Caco-2 (cell line): ENCODE results near the gene TTC24. TPM values are rescaled to one million over a fixed set of nuclear protein-coding genes. Genes with fewer than 3 reads are reported as not detected.

ENCODE experiments used
- BruUV-seq: library from RNA; stranded (reverse); fragments of 400-500 nt; replicated peaks from 2 replicates; lab custom pipeline; 2021; lab: Mats Ljungman, UMichigan
- CTCF ChIA-PET: fragments of 300-600 bp; sonication (Branson Sonifier 250); formaldehyde crosslinking; loops from one replicate; lab custom pipeline; 2022; ENCODE audit warnings: antibody characterized with exemption; lab: Charles Lee
- POLR2A ChIA-PET: fragments of 300-600 bp; sonication (Branson Sonifier 250); formaldehyde crosslinking; loops from one replicate; lab custom pipeline; 2022; ENCODE audit warnings: antibody characterized with exemption; lab: Charles Lee
- DNase-seq, 2 experiments: peaks; one replicate each; pipeline versions ENCODE4 v3.0.0 to v3.0.0-alpha.2; 2020 to 2022
- H3K27me3 ChIP-seq: replicated peaks from 2 replicates; pipeline ENCODE4 v1.6.0; 2011; ENCODE audit warnings: low read length; ENCODE audit not compliant: control insufficient read depth, insufficient read depth
- H3K36me3 ChIP-seq: 2 replicates; pipeline ENCODE4 v1.5.1; 2011; ENCODE audit warnings: low read length; ENCODE audit not compliant: control insufficient read depth, insufficient read depth
- H3K4me1 ChIP-seq: fragments of 250-450 bp; sonication (Bioruptor Pico); 2 replicates; pipeline ENCODE4 v1.5.1; 2020; ENCODE audit warnings: mild to moderate bottlenecking
- H3K4me3 ChIP-seq: 2 replicates; pipeline ENCODE4 v1.5.1; 2011; ENCODE audit warnings: low read depth, mild to moderate bottlenecking, control low read depth, low read length
- H3K9me3 ChIP-seq: fragments of 250-450 bp; sonication (Bioruptor Pico); 2 replicates; pipeline ENCODE4 v1.5.1; 2020; ENCODE audit warnings: mild to moderate bottlenecking, moderate library complexity
- H3K27ac Mint-ChIP-seq: one replicate; pipeline ENCODE4 v1.8.0; 2022; ENCODE audit warnings: mixed read lengths; ENCODE audit not compliant: unreplicated experiment
- H3K27me3 Mint-ChIP-seq: one replicate; pipeline ENCODE4 v1.8.0; 2022; ENCODE audit warnings: mixed read lengths; ENCODE audit not compliant: insufficient read depth, unreplicated experiment
- H3K36me3 Mint-ChIP-seq: one replicate; pipeline ENCODE4 v1.8.0; 2022; ENCODE audit warnings: mild to moderate bottlenecking, mixed read lengths; ENCODE audit not compliant: insufficient read depth, unreplicated experiment
- H3K4me1 Mint-ChIP-seq: one replicate; pipeline ENCODE4 v1.8.0; 2022; ENCODE audit warnings: low read depth, mixed read lengths; ENCODE audit not compliant: unreplicated experiment
- H3K4me3 Mint-ChIP-seq: one replicate; pipeline ENCODE4 v1.8.0; 2022; ENCODE audit warnings: mild to moderate bottlenecking, moderate library complexity, mixed read lengths; ENCODE audit not compliant: unreplicated experiment
- H3K9me3 Mint-ChIP-seq: one replicate; pipeline ENCODE4 v1.8.0; 2022; ENCODE audit warnings: mixed read lengths; ENCODE audit not compliant: unreplicated experiment
- intact Hi-C: fragments of 100-400 bp; cut with micrococcal nuclease; formaldehyde crosslinking; loops from one replicate; pipeline ENCODE4 v1.10.0; 2022; ENCODE audit not compliant: unreplicated experiment
- total RNA-seq: library from RNA; stranded (reverse); gene quantifications from 2 replicates; pipeline ENCODE4 v1.2.3, GENCODE V29; 2022
- TF ChIP-seq, protein P1 (sequence below), 2 experiments: fragments of 200-600 bp in 1 of 2; IDR thresholded peaks; 1 replicate in 1 of 2; 2 replicates in 1 of 2; pipeline versions ENCODE4 v1.5.1 to v1.8.0; 2011 to 2022; ENCODE audit warnings: antibody characterized with exemption in 1 of 2, control low read depth in 1 of 2, inconsistent platforms in 1 of 2, low read depth in 1 of 2, low read length in 1 of 2, mild to moderate bottlenecking in 1 of 2, moderate library complexity in 1 of 2; ENCODE audit not compliant: insufficient read depth in 1 of 2, severe bottlenecking in 1 of 2, unreplicated experiment in 1 of 2

TTC24 gene
- total RNA-seq, 1 experiment from 2014 or later, result not detected

DNA sequence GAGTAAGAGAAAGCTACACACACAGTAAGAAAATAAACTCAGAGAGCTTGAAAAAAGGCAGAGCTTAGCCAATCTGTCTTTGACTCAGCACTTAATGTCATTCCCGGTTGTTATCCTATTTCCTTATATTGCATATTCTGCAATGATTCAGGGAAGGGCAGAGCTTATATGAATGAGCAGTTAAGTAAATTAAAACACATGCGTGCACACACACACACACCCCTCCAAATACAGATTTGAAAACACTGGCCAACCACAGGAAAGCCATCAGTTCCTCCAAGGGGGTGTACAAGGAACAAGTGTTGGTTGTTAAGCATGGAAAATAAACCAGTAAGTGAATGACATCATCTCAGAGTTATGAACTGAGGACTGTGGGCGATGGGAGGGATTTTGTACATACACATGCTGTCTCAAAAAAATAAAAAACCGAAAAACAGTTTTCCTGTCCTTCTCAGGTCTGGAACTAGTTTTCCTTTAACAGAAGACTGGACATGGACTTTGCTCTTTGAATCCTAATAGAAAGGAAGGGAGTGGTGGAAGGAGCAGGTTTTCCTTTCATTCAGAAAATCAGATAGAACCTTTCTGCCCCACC lies 8.2 kb upstream of the TTC24 start:
- peaks cover 15% of the 10 kb centered on the region; the same call in 1 of the 2 replicates for H3K4me1 ChIP-seq
- H3K9me3 Mint-ChIP-seq, result no peaks in the 10 kb centered on the region
- H3K9me3 ChIP-seq, result no peaks in the 10 kb centered on the region
- H3K36me3 Mint-ChIP-seq, result peaks cover 26% of the 10 kb centered on the region
- H3K27me3 ChIP-seq, result no peaks in the 10 kb centered on the region
- H3K36me3 ChIP-seq, result no peaks in the 10 kb centered on the region
- DNase-seq, result no peak
- POLR2A ChIA-PET, result no interaction called here
- H3K27me3 Mint-ChIP-seq, result no peaks in the 10 kb centered on the region
- CTCF ChIA-PET, result interaction anchor here (1.2 to 1.3 kb wide), 2 partner anchors 70 to 114 kb away, joined by 3 read pairs; no protein-coding TSS in a partner anchor
- no TSS peak for BruUV-seq
- TF ChIP-seq, protein P1, sequence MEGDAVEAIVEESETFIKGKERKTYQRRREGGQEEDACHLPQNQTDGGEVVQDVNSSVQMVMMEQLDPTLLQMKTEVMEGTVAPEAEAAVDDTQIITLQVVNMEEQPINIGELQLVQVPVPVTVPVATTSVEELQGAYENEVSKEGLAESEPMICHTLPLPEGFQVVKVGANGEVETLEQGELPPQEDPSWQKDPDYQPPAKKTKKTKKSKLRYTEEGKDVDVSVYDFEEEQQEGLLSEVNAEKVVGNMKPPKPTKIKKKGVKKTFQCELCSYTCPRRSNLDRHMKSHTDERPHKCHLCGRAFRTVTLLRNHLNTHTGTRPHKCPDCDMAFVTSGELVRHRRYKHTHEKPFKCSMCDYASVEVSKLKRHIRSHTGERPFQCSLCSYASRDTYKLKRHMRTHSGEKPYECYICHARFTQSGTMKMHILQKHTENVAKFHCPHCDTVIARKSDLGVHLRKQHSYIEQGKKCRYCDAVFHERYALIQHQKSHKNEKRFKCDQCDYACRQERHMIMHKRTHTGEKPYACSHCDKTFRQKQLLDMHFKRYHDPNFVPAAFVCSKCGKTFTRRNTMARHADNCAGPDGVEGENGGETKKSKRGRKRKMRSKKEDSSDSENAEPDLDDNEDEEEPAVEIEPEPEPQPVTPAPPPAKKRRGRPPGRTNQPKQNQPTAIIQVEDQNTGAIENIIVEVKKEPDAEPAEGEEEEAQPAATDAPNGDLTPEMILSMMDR (IDR thresholded peaks at IDR 0.05; ENCODE audit: insufficient read depth in 1 of 2, low read depth in 1 of 2, low read length in 1 of 2, severe bottlenecking in 1 of 2, unreplicated experiment in 1 of 2), result no peak
- intact Hi-C loops, result loop anchor here (5.0 kb wide), 1 partner anchor 36 kb away; no protein-coding TSS in a partner anchor
- peak overlapping the region; percentile 83 for H3K27ac Mint-ChIP-seq
- peak overlapping the region; percentile 96 for H3K4me3 ChIP-seq
- H3K4me1 Mint-ChIP-seq, result peaks cover 18% of the 10 kb centered on the region
- H3K4me3 Mint-ChIP-seq, result peak overlapping the region; percentile 97

DNA sequence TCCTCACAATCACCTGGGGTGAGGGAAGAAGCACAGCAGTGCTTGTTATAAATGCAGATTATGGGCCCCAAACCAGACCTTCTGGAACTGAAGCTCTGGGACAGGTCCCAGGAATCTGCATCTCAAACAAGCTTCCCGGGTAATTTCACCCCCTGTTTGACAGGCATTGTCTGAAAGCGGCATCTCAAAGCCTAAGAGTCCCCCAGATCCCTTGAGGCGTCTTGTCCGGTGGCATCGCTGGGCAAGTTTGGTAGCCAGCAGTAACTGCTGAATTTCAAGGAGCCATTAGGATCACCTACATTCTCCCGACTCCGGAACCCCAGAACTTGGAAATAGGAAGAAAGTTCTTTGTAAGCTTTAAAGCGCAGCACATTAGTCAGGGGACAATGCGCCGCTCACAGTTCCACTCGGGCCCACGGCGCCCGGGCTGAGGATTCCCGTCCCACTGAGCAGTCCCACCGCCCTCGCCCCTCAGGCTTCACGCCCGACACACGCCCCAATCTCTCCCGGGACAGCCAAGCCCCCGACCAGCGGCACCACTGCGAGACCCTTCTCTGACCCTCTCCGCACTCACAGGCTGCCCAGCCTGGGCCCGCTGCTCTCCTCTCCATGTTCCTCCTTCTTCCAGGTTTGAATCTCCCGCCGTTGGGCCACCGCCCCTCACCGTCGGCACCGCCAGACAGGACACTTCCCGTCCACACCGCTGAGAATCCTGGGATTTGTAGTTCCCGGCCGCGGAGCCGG lies 7.4 kb upstream of the TTC24 start, which contains the start of gene IQGAP3:
TSS of gene IQGAP3 (minus strand) at position 647 of the 744 bp plus-strand sequence. CDS start at position 611, 36 bp downstream.
- Mint-ChIP-seq H3K27me3 (no peaks in the 10 kb centered on the region), H3K4me1 (peaks cover 18% of the 10 kb centered on the region), H3K4me3 (peak within 1 kb of the TSS; percentile 97), H3K9me3 (no peaks in the 10 kb centered on the region), H3K27ac (peak within 1 kb of the TSS; percentile 83), H3K36me3 (peaks cover 26% of the 10 kb centered on the region)
- H3K27me3 ChIP-seq, result no peaks in the 10 kb centered on the region
- peak within 1 kb of the TSS; percentile 96 for H3K4me3 ChIP-seq
- ChIA-PET POLR2A (no interaction called here), CTCF (interaction anchor here (1.2 to 1.3 kb wide), 2 partner anchors 71 to 115 kb away, joined by 3 read pairs; no protein-coding TSS in a partner anchor)
- H3K9me3 ChIP-seq, result no peaks in the 10 kb centered on the region
- peak; percentile 91 for DNase-seq
- TF ChIP-seq, protein P1 (IDR thresholded peaks at IDR 0.05; ENCODE audit: insufficient read depth in 1 of 2, low read depth in 1 of 2, low read length in 1 of 2, severe bottlenecking in 1 of 2, unreplicated experiment in 1 of 2), result no peak
- intact Hi-C loops, result loop anchor here (1.0 to 5.0 kb wide), 2 partner anchors 35 to 69 kb away; no protein-coding TSS in a partner anchor
- peaks cover 15% of the 10 kb centered on the region; the same call in 1 of the 2 replicates for H3K4me1 ChIP-seq
- no peaks in the 10 kb centered on the region for H3K36me3 ChIP-seq
- BruUV-seq, result TSS peak; percentile 80

DNA sequence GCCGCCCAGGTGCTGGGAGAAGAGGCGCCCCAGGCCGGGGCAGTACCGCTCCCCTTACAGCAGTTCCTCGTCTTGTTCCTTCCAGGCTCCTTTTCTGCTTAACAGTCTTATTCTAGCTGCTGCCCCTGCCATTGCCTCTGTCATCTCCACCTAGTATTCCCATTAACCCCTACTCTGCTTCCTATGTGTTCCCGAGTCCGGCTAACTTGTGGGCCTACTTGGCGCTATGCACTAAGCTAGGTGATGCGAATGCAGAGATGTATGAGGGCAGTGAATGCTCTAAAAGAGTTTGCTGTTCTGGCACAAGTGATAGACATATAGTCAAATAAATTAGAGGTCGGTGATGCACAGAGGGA lies 6.9 kb upstream of the TTC24 start:
- Mint-ChIP-seq H3K36me3 (peaks cover 26% of the 10 kb centered on the region), H3K4me3 (peak overlapping the region; percentile 97), H3K4me1 (peaks cover 18% of the 10 kb centered on the region), H3K27me3 (no peaks in the 10 kb centered on the region), H3K9me3 (no peaks in the 10 kb centered on the region), H3K27ac (peak overlapping the region; percentile 83)
- no peaks in the 10 kb centered on the region for H3K27me3 ChIP-seq
- no peaks in the 10 kb centered on the region for H3K36me3 ChIP-seq
- peaks cover 15% of the 10 kb centered on the region; the same call in 1 of the 2 replicates for H3K4me1 ChIP-seq
- H3K9me3 ChIP-seq, result no peaks in the 10 kb centered on the region
- H3K4me3 ChIP-seq, result peak overlapping the region; percentile 96
- POLR2A ChIA-PET, result no interaction called here
- intact Hi-C loops, result loop anchor here (1.0 to 5.0 kb wide), 2 partner anchors 35 to 69 kb away; no protein-coding TSS in a partner anchor
- TF ChIP-seq, protein P1 (IDR thresholded peaks at IDR 0.05; ENCODE audit: insufficient read depth in 1 of 2, low read depth in 1 of 2, low read length in 1 of 2, severe bottlenecking in 1 of 2, unreplicated experiment in 1 of 2), result no peak
- CTCF ChIA-PET, result no interaction called here
- BruUV-seq, result no TSS peak
- DNase-seq, result no peak
